Osteoblast (primary cell): ENCODE measurements around the gene SIL1. TPM values are rescaled to one million over a fixed set of nuclear protein-coding genes. Genes with fewer than 3 reads are reported as not detected.
A peak's percentile ranks its signal among the peaks of the same experiment; 100 is the strongest.
"Not testable (repeated sequence)": the region's sequence is repeated elsewhere in the genome, so short reads cannot be mapped to it uniquely, and the experiment has no call there.

Source experiments
- DNase-seq: peaks from one replicate; pipeline ENCODE4 v3.0.0; 2011; ENCODE audit warnings: low spot score, mixed read lengths; ENCODE audit not compliant: insufficient read length; ENCODE audit errors: missing footprints
- H2AFZ ChIP-seq: 2 replicates; pipeline ENCODE4 v1.6.0; 2011; ENCODE audit warnings: mild to moderate bottlenecking, low read length
- H3K27ac ChIP-seq: 2 replicates; pipeline ENCODE4 v1.5.1; 2011; ENCODE audit warnings: mild to moderate bottlenecking, low read depth, low read length, moderate library complexity
- H3K27me3 ChIP-seq: 2 replicates; pipeline ENCODE4 v1.6.0; 2012; ENCODE audit warnings: mild to moderate bottlenecking, control low read depth, inconsistent platforms, low read length, moderate library complexity; ENCODE audit not compliant: insufficient read depth
- H3K36me3 ChIP-seq: 2 replicates; pipeline ENCODE4 v1.5.1; 2011; ENCODE audit warnings: mild to moderate bottlenecking, low read length, control low read depth, moderate library complexity; ENCODE audit not compliant: insufficient read depth
- H3K4me1 ChIP-seq: 2 replicates; pipeline ENCODE4 v1.5.1; 2011; ENCODE audit warnings: mild to moderate bottlenecking, low read length, control low read depth, moderate library complexity; ENCODE audit not compliant: insufficient read depth
- H3K4me2 ChIP-seq: 2 replicates; pipeline ENCODE4 v1.6.0; 2011; ENCODE audit warnings: mild to moderate bottlenecking, low read length; ENCODE audit not compliant: insufficient read depth
- H3K4me3 ChIP-seq: fragments of 200-600 bp; sonication (generic); 3 replicates; pipeline ENCODE4 v1.5.1; 2012; ENCODE audit warnings: mild to moderate bottlenecking, low read length, inconsistent platforms; ENCODE audit not compliant: insufficient read depth
- H3K79me2 ChIP-seq: 2 replicates; pipeline ENCODE4 v1.6.0; 2012; ENCODE audit warnings: mild to moderate bottlenecking, low read length, control low read depth, inconsistent platforms; ENCODE audit not compliant: insufficient read depth
- H3K9me3 ChIP-seq: 2 replicates; pipeline ENCODE4 v1.5.1; 2011; ENCODE audit warnings: low read depth, low read length, control low read depth
- H4K20me1 ChIP-seq: 2 replicates; pipeline ENCODE4 v1.6.0; 2012; ENCODE audit warnings: mild to moderate bottlenecking, low read length, control low read depth; ENCODE audit not compliant: insufficient read depth
- CTCF ChIP-seq: IDR thresholded peaks from 2 replicates; pipeline ENCODE4 v1.5.1; 2011; ENCODE audit warnings: mild to moderate bottlenecking, low read depth, low read length, moderate library complexity; ENCODE audit errors: extremely low read depth
- total RNA-seq: library from RNA; depleted of rRNA; stranded (reverse); fragments of >200 nt; gene quantifications from 2 replicates; pipeline ENCODE4 v1.2.3, GENCODE V29; 2012

SIL1 gene
- total RNA-seq, 1 donor, result 65.1 TPM

- Histone ChIP-seq H3K36me3 (no peaks in the 10 kb centered on the region), H3K4me1 (peaks cover 42% of the 10 kb centered on the region), H4K20me1 (peaks cover 3% of the 10 kb centered on the region), H3K27ac (no peak overlapping the region), H2AFZ (no peak overlapping the region), H3K27me3 (no peaks in the 10 kb centered on the region), H3K9me3 (no peaks in the 10 kb centered on the region), H3K4me3 (no peak overlapping the region), H3K4me2 (no peak overlapping the region), H3K79me2 (peaks cover 14% of the 10 kb centered on the region)
- TF ChIP-seq CTCF, result no peak
- DNase-seq, result no peak
Observed at GRCh38 chr5:139062910-139063663, 135.1 kb downstream of the SIL1 start.

GRCh38 chr5:139061856-139062255 is 136.3 kb downstream of the SIL1 start:
- Histone ChIP-seq H3K27me3 (no peaks in the 10 kb centered on the region), H3K79me2 (peaks cover 8% of the 10 kb centered on the region), H3K4me3 (no peak overlapping the region), H3K4me2 (peak overlapping the region; percentile 35), H3K27ac (peak overlapping the region; percentile 62), H3K36me3 (no peaks in the 10 kb centered on the region), H3K9me3 (no peaks in the 10 kb centered on the region), H3K4me1 (peaks cover 46% of the 10 kb centered on the region), H2AFZ (no peak overlapping the region), H4K20me1 (peaks cover 3% of the 10 kb centered on the region)
- no peak for DNase-seq
- no peak for TF ChIP-seq CTCF

DNA sequence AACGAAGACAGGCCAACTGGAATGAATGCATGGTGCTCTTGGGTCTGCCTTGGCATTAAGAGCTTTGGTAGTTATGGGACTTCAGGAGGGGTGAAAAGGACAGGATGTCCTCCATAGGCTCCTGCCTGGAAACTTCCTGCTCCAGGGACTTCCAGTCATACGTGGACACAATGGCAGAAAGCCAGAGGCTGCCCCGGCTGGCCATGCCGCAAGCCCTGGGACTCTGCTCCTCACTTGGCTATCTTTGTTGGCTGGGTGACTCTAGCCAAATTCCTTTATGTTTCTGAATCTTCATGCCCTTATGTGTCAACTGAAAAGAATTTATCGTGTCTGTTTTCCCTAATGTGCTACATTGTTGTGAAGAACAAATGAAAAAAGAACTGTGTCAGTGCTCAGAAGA is 136.9 kb downstream of the SIL1 start:
- peak overlapping the region; percentile 35 for H3K4me2 ChIP-seq
- H4K20me1 ChIP-seq, result peaks cover 3% of the 10 kb centered on the region
- peak overlapping the region; percentile 18 for H2AFZ ChIP-seq
- H3K36me3 ChIP-seq, result no peaks in the 10 kb centered on the region
- no peak overlapping the region for H3K4me3 ChIP-seq
- no peaks in the 10 kb centered on the region for H3K27me3 ChIP-seq
- H3K79me2 ChIP-seq, result peaks cover 8% of the 10 kb centered on the region
- no peak for TF ChIP-seq CTCF
- no peaks in the 10 kb centered on the region for H3K9me3 ChIP-seq
- peak overlapping the region; percentile 62 for H3K27ac ChIP-seq
- peaks cover 46% of the 10 kb centered on the region for H3K4me1 ChIP-seq
- DNase-seq, result peak; percentile 94

- H3K4me2 ChIP-seq, result no peak overlapping the region
- H3K4me3 ChIP-seq, result no peak overlapping the region
- H4K20me1 ChIP-seq, result no peaks in the 10 kb centered on the region
- DNase-seq, result no peak
- peaks cover 32% of the 10 kb centered on the region for H3K4me1 ChIP-seq
- no peaks in the 10 kb centered on the region for H3K27me3 ChIP-seq
- TF ChIP-seq CTCF, result no peak
- no peaks in the 10 kb centered on the region for H3K9me3 ChIP-seq
- H3K79me2 ChIP-seq, result peaks cover 8% of the 10 kb centered on the region
- no peak overlapping the region for H3K27ac ChIP-seq
- H3K36me3 ChIP-seq, result no peaks in the 10 kb centered on the region
- no peak overlapping the region for H2AFZ ChIP-seq
Observed at GRCh38 chr5:139058121-139058520, 140.0 kb downstream of the SIL1 start.

GRCh38 chr5:139057045-139057939 is 140.9 kb downstream of the SIL1 start:
- DNase-seq, H3K79me2 ChIP-seq, H3K36me3 ChIP-seq, H3K9me3 ChIP-seq, H2AFZ ChIP-seq, H3K4me3 ChIP-seq, H4K20me1 ChIP-seq, H3K4me2 ChIP-seq, H3K27me3 ChIP-seq, H3K27ac ChIP-seq: not testable (repeated sequence)
- H3K4me1 ChIP-seq, result peaks cover 25% of the 10 kb centered on the region
